ENCODE results near the gene ZNF732.
"Not testable (repeated sequence)": the region's sequence is repeated elsewhere in the genome, so short reads cannot be mapped to it uniquely, and the experiment has no call there.

ZNF732 gene

DNA sequence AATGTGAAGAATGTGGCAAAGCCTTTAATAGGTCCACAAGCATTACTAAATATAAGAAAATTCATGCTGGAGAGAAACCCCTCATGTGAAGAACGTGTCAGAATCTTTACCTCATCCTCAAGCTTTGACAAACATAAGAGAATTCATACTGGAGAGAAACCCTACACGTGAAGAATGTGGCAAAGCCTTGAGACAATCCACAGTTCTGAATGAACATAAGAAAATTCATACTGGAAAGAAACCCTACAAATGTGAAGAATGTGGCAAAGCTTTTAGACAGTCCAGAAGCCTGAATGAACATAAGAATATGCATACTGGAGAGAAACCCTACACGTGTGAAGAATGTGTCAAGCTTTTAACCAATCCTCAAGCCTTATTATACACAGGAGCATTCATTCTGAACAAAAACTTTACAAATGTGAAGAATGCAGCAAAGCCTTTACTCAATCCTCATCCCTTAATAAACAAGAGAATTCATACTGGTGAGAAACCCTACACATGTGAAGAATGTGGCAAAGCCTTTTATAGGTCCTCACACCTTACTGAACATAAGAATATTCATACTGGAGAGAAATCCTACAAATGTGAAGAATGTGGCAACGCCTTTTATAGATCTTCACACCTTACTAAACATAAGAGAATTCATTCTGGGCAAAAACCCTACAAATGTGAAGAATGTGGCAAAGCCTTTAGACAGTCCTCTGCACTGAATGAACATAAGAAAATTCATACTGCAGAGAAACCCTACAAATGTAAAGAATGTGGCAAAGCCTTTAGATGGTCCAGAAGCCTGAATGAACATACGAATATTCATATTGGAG is 51.1 kb downstream of the ZNF732 start:
- DNase-seq (ENCODE audit: low spot score) = no peak

DNA sequence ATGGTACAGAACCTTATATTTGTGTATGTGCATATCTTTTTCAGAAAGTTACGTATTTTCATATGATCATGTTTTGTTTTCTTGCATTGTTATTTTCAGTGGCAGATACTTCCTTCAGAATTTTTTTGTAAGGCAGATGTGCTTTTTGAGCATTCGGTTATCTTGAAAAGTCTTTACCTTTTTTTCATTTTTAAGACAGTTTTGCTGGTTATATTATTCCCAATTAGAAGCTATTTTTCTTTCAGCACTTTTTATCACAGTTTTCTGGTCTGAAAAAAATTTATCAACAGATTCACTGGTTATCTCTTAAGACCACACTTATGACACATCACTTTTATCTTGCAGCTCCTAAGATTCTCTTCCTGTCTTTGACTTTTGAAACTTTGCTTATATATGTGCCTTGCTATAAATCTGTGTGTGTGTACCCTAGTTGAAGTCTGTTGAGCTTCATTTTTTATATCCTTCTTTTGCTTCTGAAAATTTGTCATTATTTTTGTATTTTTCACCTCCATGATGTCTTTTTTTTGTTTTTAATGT is 53.1 kb downstream of the ZNF732 start:
- no peak for DNase-seq (ENCODE audit: low spot score)

DNA sequence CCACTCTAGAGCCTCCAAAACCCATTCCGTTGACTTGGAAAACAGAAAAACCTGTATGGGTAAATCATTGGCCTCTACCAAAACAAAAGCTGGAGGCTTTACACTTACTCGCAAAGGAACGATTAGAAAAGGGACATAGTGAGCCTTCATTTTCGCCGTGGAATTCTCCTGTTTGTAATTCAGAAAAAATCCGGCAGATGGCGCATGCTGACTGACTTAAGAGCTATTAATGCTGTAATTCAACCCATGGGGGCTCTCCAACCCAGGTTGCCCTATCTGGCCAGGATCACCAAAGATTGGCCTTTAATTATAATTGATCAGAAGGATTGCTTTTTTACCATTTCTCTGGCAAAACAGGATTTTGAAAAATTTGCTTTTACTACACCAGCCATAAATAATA is 60.8 kb downstream of the ZNF732 start:
- DNase-seq (ENCODE audit: low spot score) = no peak

- DNase-seq (ENCODE audit: low spot score) = no peak
These were observed 61.8 kb downstream of the ZNF732 start for GRCh38 chr4:243426-243825.

DNA sequence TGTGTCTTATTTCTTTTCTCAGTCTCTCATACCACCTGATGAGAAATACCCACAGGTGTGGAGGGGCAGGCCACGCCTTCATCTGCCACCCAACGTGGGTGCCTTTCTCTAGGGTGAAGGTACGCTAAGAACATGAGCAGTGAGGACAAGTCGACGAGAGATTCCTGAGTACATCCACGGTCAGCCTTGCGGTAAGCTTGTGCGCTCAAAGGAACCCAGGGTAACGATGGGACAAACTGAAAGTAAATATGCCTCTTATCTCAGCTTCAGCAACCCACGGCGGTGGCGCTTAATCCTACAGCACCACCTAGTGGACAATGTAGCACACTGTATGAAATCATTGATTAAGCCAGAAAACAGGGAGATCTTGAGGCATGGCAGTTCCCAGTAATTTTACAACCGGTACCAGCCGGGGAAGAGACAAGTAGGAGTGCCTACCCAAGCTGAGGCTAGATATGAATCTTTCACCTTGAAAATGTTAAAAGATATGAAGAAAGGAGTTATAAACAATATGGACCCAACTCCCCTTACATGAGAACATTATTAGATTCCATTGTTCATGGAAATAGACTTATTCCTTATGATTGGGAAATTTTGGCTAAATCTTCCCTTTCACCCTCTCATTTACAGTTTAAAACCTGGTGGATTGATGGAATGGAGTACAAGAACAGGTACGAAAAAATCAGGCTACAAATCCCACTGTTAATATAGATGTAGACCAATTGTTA is 63.0 kb downstream of the ZNF732 start:
- DNase-seq (ENCODE audit: low spot score) = peak; percentile 33

DNA sequence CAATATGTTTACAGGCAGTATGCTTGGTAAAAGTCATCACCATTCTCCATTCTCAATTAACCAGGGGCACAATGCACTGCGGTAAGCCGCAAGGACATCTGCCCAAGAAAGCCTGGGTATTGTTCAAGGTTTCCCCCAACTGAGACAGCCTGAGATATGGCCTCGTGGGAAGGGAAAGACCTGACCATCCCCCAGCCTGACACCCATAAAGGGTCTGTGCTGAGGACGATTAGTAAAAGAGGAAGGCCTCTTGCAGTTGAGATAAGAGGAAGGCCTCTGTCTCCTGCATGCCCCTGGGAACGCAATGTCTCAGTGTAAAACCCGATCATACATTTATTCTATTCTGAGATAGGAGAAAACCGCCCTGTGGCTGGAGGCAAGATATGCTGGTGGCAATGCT is 63.9 kb downstream of the ZNF732 start:
- not testable (repeated sequence) for DNase-seq (ENCODE audit: low spot score)

DNA sequence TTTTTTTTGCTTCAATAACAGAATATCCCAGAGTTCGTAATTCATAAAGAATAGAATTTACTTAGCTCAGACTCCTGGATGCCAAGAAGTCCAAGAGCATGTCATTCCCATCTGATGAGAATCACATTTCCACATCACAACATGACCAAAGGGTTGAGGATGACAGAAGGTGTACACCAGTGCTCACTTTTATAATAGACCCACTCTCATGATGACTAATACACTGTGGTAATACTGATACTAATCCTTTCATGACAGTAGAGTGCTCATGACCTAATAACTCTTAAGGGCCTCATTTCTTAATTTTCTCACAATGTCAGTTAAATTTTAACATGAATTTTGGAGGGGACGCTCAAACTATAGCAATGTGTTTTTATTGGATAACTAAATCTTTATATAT is 69.2 kb downstream of the ZNF732 start:
- no peak for DNase-seq (ENCODE audit: low spot score)

GRCh38 chr4:234178-234577 is 71.1 kb downstream of the ZNF732 start:
- DNase-seq (ENCODE audit: low spot score) = no peak

GRCh38 chr4:223913-224497 is 81.3 kb downstream of the ZNF732 start:
- DNase-seq (ENCODE audit: low spot score) = no peak

Data from LoVo (cell line).